Mesodermal cell (in vitro differentiated cells): ENCODE measurements around the gene ATF2.

Experiments
- H3K27ac ChIP-seq: 2 replicates; pipeline ENCODE4 v1.7.0; 2013; ENCODE audit warnings: mild to moderate bottlenecking, low read depth, low read length, moderate library complexity; ENCODE audit not compliant: severe bottlenecking
- H3K36me3 ChIP-seq: 2 replicates; pipeline ENCODE4 v1.7.1; 2013; ENCODE audit warnings: mild to moderate bottlenecking, low read length, moderate library complexity; ENCODE audit not compliant: control insufficient read depth, insufficient read depth
- H3K4me1 ChIP-seq: one replicate; pipeline ENCODE4 v1.7.1; 2013; ENCODE audit warnings: mild to moderate bottlenecking, low read length; ENCODE audit not compliant: insufficient read depth, control insufficient read depth, poor library complexity, severe bottlenecking
- H3K4me3 ChIP-seq: 2 replicates; pipeline ENCODE4 v1.7.0; 2013; ENCODE audit warnings: low read length, control low read depth, mild to moderate bottlenecking; ENCODE audit not compliant: insufficient read depth, poor library complexity, severe bottlenecking; ENCODE audit errors: extremely low read depth
- H3K9me3 ChIP-seq: 2 replicates; pipeline ENCODE4 v1.7.1; 2013; ENCODE audit warnings: mild to moderate bottlenecking, low read length, moderate library complexity; ENCODE audit not compliant: control insufficient read depth
- WGBS, 2 experiments: methylation state at CpG; one replicate each; pipeline ENCODE4 v1.1.5; 2013; ENCODE audit warnings: missing lambda C conversion rate in 2 of 2; ENCODE audit not compliant: insufficient coverage in 2 of 2; 5-methylcytosine and 5-hydroxymethylcytosine counted together

The ATF2 gene

DNA sequence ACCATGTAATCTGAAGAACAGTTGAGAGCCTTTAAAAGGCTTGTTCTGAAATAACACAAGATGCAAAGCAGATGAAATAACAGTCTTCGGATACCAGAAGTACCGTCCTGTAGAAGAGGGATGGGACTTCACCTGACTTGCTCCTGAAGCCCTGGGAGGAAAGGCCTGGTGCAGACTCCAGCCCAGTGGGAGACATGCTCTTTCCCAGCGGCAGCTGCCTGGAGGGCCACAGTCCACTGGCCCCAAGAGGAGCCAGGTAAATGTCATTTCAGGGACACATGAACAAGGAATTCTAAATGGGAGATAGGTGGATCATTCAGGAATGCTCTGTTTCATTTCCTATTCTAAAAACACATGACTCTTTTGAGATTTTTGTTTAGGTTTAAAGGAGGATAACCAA is 140.2 kb downstream of the ATF2 start:
- no peak overlapping the region for H3K4me3 ChIP-seq
- H3K36me3 ChIP-seq: no peaks in the 10 kb centered on the region
- H3K9me3 ChIP-seq: no peaks in the 10 kb centered on the region
- H3K4me1 ChIP-seq: no peaks in the 10 kb centered on the region
- H3K27ac ChIP-seq: no peak overlapping the region
- 91 to 92% methylated on average over 3 of the region's 3 CpGs for WGBS, 2 experiments

DNA sequence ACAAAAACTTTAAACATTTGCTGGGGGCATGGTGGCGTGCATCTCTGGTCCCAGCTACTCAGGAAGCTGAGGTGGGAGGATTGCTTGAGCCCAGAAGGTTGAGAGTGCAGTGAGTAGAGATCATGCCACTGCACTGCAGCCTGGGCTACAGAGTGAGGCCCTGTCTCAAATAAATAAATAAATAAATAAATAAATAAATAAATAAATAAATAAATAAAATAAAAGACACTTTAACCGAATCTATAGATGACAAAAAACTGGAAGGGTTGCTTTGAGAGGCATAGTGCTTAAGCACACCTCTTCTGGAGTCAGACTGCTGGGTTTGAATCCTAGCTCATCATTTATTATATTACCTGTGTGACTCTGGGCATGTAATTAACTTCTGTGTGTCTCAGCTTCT is 141.6 kb downstream of the ATF2 start:
- no peaks in the 10 kb centered on the region for H3K36me3 ChIP-seq
- H3K4me1 ChIP-seq: no peaks in the 10 kb centered on the region
- H3K4me3 ChIP-seq: no peak overlapping the region
- no peaks in the 10 kb centered on the region for H3K9me3 ChIP-seq
- no peak overlapping the region for H3K27ac ChIP-seq
- WGBS, 2 experiments: no CpG with 5 or more reads among the region's 2 CpGs

DNA sequence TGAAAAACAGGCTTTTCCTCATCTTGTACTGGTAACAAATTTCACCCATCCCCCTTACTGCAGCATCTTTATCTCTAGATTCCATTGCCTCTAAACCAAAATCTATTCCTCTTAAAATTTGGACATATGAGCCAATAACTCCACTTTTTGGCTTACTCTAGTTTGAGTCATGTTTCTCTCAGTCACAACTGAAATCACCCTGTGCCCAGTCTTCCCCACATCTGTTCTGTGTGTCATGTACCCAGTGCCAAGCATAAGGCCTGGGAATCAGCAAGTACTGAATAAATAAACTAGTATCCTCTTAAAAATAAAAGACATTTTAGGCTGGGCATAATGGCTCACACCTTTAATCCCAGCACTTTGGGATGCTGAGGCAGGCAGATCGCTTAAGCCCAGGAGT is 142.1 kb downstream of the ATF2 start:
- no peaks in the 10 kb centered on the region for H3K36me3 ChIP-seq
- no peak overlapping the region for H3K27ac ChIP-seq
- no peaks in the 10 kb centered on the region for H3K9me3 ChIP-seq
- no peak overlapping the region for H3K4me3 ChIP-seq
- H3K4me1 ChIP-seq: no peaks in the 10 kb centered on the region
- WGBS, 2 experiments: 80% methylated on average over 1 of the region's 1 CpG; no CpG with 5 or more reads in 1 of the 2 experiments

DNA sequence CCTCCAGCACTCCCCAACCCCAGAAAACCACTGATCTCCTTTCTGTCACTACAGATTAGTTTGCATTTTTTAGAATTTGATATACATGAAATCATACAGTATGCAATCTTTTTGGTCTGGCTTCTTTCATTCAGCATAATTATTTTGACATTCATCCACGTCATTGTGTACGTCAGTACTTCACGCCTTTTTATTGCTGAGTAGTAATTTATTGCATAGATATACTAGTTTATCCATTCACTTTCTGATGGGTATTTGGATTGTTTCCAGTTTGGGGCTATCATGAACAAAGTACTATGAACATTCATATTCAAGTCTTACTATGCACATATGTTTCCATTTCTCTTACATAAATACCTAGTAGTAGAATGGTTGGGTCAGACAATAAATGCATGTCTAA is 142.8 kb downstream of the ATF2 start:
- no peaks in the 10 kb centered on the region for H3K9me3 ChIP-seq
- H3K27ac ChIP-seq: no peak overlapping the region
- no peak overlapping the region for H3K4me3 ChIP-seq
- no peaks in the 10 kb centered on the region for H3K4me1 ChIP-seq
- H3K36me3 ChIP-seq: no peaks in the 10 kb centered on the region
- no CpG with 5 or more reads among the region's 3 CpGs for WGBS, 2 experiments

DNA sequence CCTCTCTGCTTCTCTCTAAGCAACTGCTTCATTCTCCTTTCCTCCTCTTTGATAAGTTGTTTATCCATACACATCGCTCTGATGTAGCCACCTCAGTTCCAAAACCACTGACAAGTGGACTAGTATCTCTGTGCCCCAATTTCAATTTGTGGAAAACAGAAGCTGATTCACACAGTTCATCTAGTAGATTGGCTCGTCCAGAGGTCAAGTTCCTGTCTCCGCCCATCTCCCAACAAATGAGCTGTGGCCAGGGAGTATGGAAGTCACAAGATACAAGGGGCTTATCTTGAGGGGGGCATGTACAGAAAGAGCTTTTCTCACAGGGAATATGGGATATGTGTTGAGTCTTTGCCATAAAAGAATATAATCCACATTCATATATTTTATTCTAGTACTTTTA is 145.1 kb downstream of the ATF2 start:
- WGBS, 2 experiments: 92 to 100% methylated on average over 2 of the region's 3 CpGs
- no peaks in the 10 kb centered on the region for H3K36me3 ChIP-seq
- H3K9me3 ChIP-seq: no peaks in the 10 kb centered on the region
- no peaks in the 10 kb centered on the region for H3K4me1 ChIP-seq
- no peak overlapping the region for H3K27ac ChIP-seq
- no peak overlapping the region for H3K4me3 ChIP-seq
